Measurements from ENCODE around the gene NOC2L.
"Not testable (repeated sequence)": the region's sequence is repeated elsewhere in the genome, so short reads cannot be mapped to it uniquely, and the experiment has no call there.

The NOC2L gene

GRCh38 chr1:964691-965525, 5.9 kb upstream of the NOC2L start:
- in situ Hi-C loops (cut with HindIII; ENCODE audit: low sequenced_read_pairs), result no loop called here

- in situ Hi-C loops (cut with HindIII; ENCODE audit: low sequenced_read_pairs), result no loop called here
Observed at GRCh38 chr1:963746-964525, 4.9 kb upstream of the NOC2L start.

- in situ Hi-C loops (cut with HindIII; ENCODE audit: low sequenced_read_pairs), result no loop called here
Observed at GRCh38 chr1:963301-963651, 4.2 kb upstream of the NOC2L start.

GRCh38 chr1:962381-963300, 3.6 kb upstream of the NOC2L start:
- in situ Hi-C loops (cut with HindIII; ENCODE audit: low sequenced_read_pairs), result no loop called here

- in situ Hi-C loops (cut with HindIII; ENCODE audit: low sequenced_read_pairs), result no loop called here
Observed at GRCh38 chr1:961132-961669, 2.1 kb upstream of the NOC2L start.

GRCh38 chr1:960363-961131, 1.5 kb upstream of the NOC2L start, which contains the start of gene KLHL17:
KLHL17 (plus strand) TSS chr1:960584; CDS start chr1:960694, 110 bp downstream.
- in situ Hi-C loops (cut with HindIII; ENCODE audit: low sequenced_read_pairs), result no loop called here

GRCh38 chr1:959731-960362, 791 bp upstream of the NOC2L start:
- in situ Hi-C loops (cut with HindIII; ENCODE audit: low sequenced_read_pairs), result no loop called here

- in situ Hi-C loops (cut with HindIII; ENCODE audit: low sequenced_read_pairs), result no loop called here
Observed at GRCh38 chr1:956636-957035, 2.4 kb downstream of the NOC2L start.

- in situ Hi-C loops (cut with HindIII; ENCODE audit: low sequenced_read_pairs), result no loop called here
Observed at GRCh38 chr1:955474-955873, 3.6 kb downstream of the NOC2L start.

- in situ Hi-C loops (cut with HindIII; ENCODE audit: low sequenced_read_pairs), result no loop called here
Observed at GRCh38 chr1:954927-955326, 4.1 kb downstream of the NOC2L start.

- in situ Hi-C loops (cut with HindIII; ENCODE audit: low sequenced_read_pairs), result no loop called here
Observed at GRCh38 chr1:953524-954320, 5.3 kb downstream of the NOC2L start.

- in situ Hi-C loops (cut with HindIII; ENCODE audit: low sequenced_read_pairs), result no loop called here
Observed at GRCh38 chr1:952603-953002, 6.5 kb downstream of the NOC2L start.

- in situ Hi-C loops (cut with HindIII; ENCODE audit: low sequenced_read_pairs), result no loop called here
Observed at GRCh38 chr1:952201-952600, 6.9 kb downstream of the NOC2L start.

- in situ Hi-C loops (cut with HindIII; ENCODE audit: low sequenced_read_pairs), result no loop called here
Observed at GRCh38 chr1:951364-951763, 7.7 kb downstream of the NOC2L start.

- in situ Hi-C loops (cut with HindIII; ENCODE audit: low sequenced_read_pairs), result no loop called here
Observed at GRCh38 chr1:950881-951280, 8.2 kb downstream of the NOC2L start.

GRCh38 chr1:950268-950667, 8.8 kb downstream of the NOC2L start:
- in situ Hi-C loops (cut with HindIII; ENCODE audit: low sequenced_read_pairs), result no loop called here

GRCh38 chr1:947958-948357, 11.1 kb downstream of the NOC2L start:
- in situ Hi-C loops (cut with HindIII; ENCODE audit: low sequenced_read_pairs), result no loop called here

GRCh38 chr1:946811-947210, 12.2 kb downstream of the NOC2L start:
- in situ Hi-C loops (cut with HindIII; ENCODE audit: low sequenced_read_pairs), result not testable (repeated sequence)
